GM21825 (cell line): ENCODE data around the gene PAQR4.

Source experiments
- ATAC-seq: cut with Tn5 transposase; IDR thresholded peaks from one replicate; pipeline ENCODE4 v1.9.1; 2021; ENCODE audit warnings: mild to moderate bottlenecking, moderate library complexity; ENCODE audit not compliant: unreplicated experiment

Gene PAQR4

GRCh38 chr16:3003582-3004270 lies 34.6 kb downstream of the PAQR4 start:
- ATAC-seq: peak; percentile 93

- ATAC-seq: peak; percentile 16
Observed at GRCh38 chr16:3004319-3004718, 35.2 kb downstream of the PAQR4 start.

- no peak for ATAC-seq
Observed at GRCh38 chr16:3004781-3005284, 35.7 kb downstream of the PAQR4 start.

- ATAC-seq: no peak
Observed at GRCh38 chr16:3007059-3007956, 38.2 kb downstream of the PAQR4 start.

- ATAC-seq: no peak
Observed at GRCh38 chr16:3007957-3008689, 39.0 kb downstream of the PAQR4 start.

GRCh38 chr16:3008690-3009037 lies 39.5 kb downstream of the PAQR4 start:
- no peak for ATAC-seq

GRCh38 chr16:3009568-3010390 lies 40.6 kb downstream of the PAQR4 start:
- ATAC-seq: no peak

GRCh38 chr16:3010510-3010909 lies 41.4 kb downstream of the PAQR4 start:
- no peak for ATAC-seq

GRCh38 chr16:3012246-3012645 lies 43.1 kb downstream of the PAQR4 start:
- no peak for ATAC-seq

GRCh38 chr16:3012828-3013420 lies 43.8 kb downstream of the PAQR4 start, which contains the start of gene CLDN9:
Gene CLDN9 (plus strand): TSS chr16:3012923. CDS start chr16:3013363, 440 bp downstream.
- ATAC-seq: no peak

- no peak for ATAC-seq
Observed at GRCh38 chr16:3013491-3013951, 44.4 kb downstream of the PAQR4 start.

GRCh38 chr16:3013998-3014690 lies 45.0 kb downstream of the PAQR4 start:
- ATAC-seq: no peak

- ATAC-seq: no peak
Observed at GRCh38 chr16:3014971-3015370, 45.8 kb downstream of the PAQR4 start.

- ATAC-seq: no peak
Observed at GRCh38 chr16:3015865-3016521, 46.8 kb downstream of the PAQR4 start.

GRCh38 chr16:3017344-3017743 lies 48.2 kb downstream of the PAQR4 start:
- ATAC-seq: no peak

- ATAC-seq: no peak
Observed at GRCh38 chr16:3017794-3018506, 48.8 kb downstream of the PAQR4 start, which contains the start of gene CLDN6. Gene CLDN6 (minus strand): TSS chr16:3018183. CDS start chr16:3016021, 2,162 bp downstream.

- no peak for ATAC-seq
Observed at GRCh38 chr16:3019594-3020246, 50.6 kb downstream of the PAQR4 start.

GRCh38 chr16:3020247-3020603 lies 51.1 kb downstream of the PAQR4 start, which contains the start of gene TNFRSF12A:
Gene TNFRSF12A (plus strand): TSS chr16:3020368. CDS start chr16:3020398, 30 bp downstream.
- ATAC-seq: peak; percentile 27
